Uterus (tissue), 2 donors: ENCODE measurements around the gene KCNJ4.

Experiments
- CTCF ChIP-seq, 4 experiments: fragments of 200-600 bp in 2 of 4; fragments of 450-650 bp in 2 of 4; sonication (generic) in 2 of 4; IDR thresholded peaks; one replicate each; pipeline ENCODE4 v1.5.1; 2016 to 2019; ENCODE audit warnings: antibody characterized with exemption in 4 of 4, mild to moderate bottlenecking in 2 of 4, moderate library complexity in 1 of 4
- POLR2A ChIP-seq, 2 donors: fragments of 450-650 bp; IDR thresholded peaks; one replicate each; pipeline ENCODE4 v1.6.1; 2016; ENCODE audit warnings: antibody characterized with exemption in 2 of 2, mild to moderate bottlenecking in 1 of 2, moderate library complexity in 1 of 2

DNA sequence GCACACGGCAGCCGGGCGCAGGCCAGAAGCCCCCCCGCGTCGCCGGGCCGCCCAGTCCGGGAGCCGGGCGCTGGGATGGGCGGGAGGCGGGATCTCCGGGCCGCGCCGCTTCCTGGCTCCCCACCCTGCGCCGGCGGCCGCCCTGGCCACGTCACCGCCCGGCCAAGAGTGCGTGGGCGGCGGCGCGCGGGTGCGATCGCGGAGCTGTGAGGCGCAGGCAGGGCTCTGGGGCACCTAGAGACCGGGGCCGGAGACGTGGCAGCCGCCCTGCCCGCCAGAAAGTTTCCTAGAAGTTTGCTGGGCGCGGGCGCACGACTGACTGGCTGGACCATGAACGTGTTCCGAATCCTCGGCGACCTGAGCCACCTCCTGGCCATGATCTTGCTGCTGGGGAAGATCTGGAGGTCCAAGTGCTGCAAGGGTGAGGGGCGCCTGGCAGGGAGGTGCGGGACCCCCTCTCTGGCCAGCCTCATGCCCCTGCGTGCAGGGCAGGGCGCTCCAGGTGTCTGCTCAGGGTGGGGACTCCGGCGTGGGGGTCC is 13.0 kb upstream of the KCNJ4 start, which contains the start of gene KDELR3:
- TF ChIP-seq CTCF (IDR thresholded peaks at IDR 0.05) (no peak), POLR2A (IDR thresholded peaks at IDR 0.05) (peak in 1 of 2 donors; percentile 45)
